Neural progenitor cell (in vitro differentiated cells): Measurements from ENCODE around the gene TEX10. TPM values are rescaled to one million over a fixed set of nuclear protein-coding genes. Genes with fewer than 3 reads are reported as not detected.

Experiments
- DNase-seq: peaks from one replicate; pipeline ENCODE4 v3.0.0-alpha.2; 2016; ENCODE audit warnings: low spot score
- H2AFZ ChIP-seq: fragments of 200-600 bp; sonication (generic); replicated peaks from 2 replicates; pipeline ENCODE4 v1.6.1; 2016; ENCODE audit warnings: antibody characterized with exemption
- H3F3A ChIP-seq: fragments of 200-600 bp; sonication (generic); 2 replicates; pipeline ENCODE4 v1.6.1; 2016; ENCODE audit warnings: antibody characterized with exemption, low read depth
- H3K27ac ChIP-seq: fragments of 200-600 bp; sonication (generic); 2 replicates; pipeline ENCODE4 v1.5.1; 2016; ENCODE audit warnings: mild to moderate bottlenecking
- H3K27me3 ChIP-seq: fragments of 200-600 bp; sonication (generic); 2 replicates; pipeline ENCODE4 v1.6.1; 2016; ENCODE audit warnings: mild to moderate bottlenecking, moderate library complexity
- H3K36me3 ChIP-seq: fragments of 200-600 bp; sonication (generic); 2 replicates; pipeline ENCODE4 v1.5.1; 2016
- H3K4me1 ChIP-seq: fragments of 200-600 bp; sonication (generic); 2 replicates; pipeline ENCODE4 v1.6.1; 2016; ENCODE audit warnings: mixed run types
- H3K4me2 ChIP-seq: fragments of 200-600 bp; sonication (generic); 2 replicates; pipeline ENCODE4 v1.6.1; 2016
- H3K4me3 ChIP-seq: fragments of 200-600 bp; sonication (generic); 2 replicates; pipeline ENCODE4 v1.5.1; 2016
- H3K79me2 ChIP-seq: fragments of 200-600 bp; sonication (generic); 2 replicates; pipeline ENCODE4 v1.6.1; 2016; ENCODE audit warnings: low read depth
- H3K9ac ChIP-seq: fragments of 200-600 bp; sonication (generic); 2 replicates; pipeline ENCODE4 v1.6.1; 2016
- H3K9me3 ChIP-seq: fragments of 200-600 bp; sonication (generic); 2 replicates; pipeline ENCODE4 v1.5.1; 2016; ENCODE audit warnings: low read depth
- H4K20me1 ChIP-seq: fragments of 200-600 bp; sonication (generic); 2 replicates; pipeline ENCODE4 v1.6.1; 2016; ENCODE audit warnings: low read depth
- H3K27ac Mint-ChIP-seq: 3 replicates; pipeline ENCODE4 v1.8.0; 2021; ENCODE audit warnings: mixed read lengths
- H3K27me3 Mint-ChIP-seq: 2 replicates; pipeline ENCODE4 v1.8.0; 2022; ENCODE audit warnings: low read depth, mild to moderate bottlenecking, inconsistent platforms, moderate library complexity, mixed read lengths; ENCODE audit not compliant: insufficient read depth
- H3K36me3 Mint-ChIP-seq: 3 replicates; pipeline ENCODE4 v1.8.0; 2021; ENCODE audit warnings: mixed read lengths
- H3K4me1 Mint-ChIP-seq: 3 replicates; pipeline ENCODE4 v1.8.0; 2021; ENCODE audit warnings: mixed read lengths
- H3K4me3 Mint-ChIP-seq: 3 replicates; pipeline ENCODE4 v1.8.0; 2021; ENCODE audit warnings: mild to moderate bottlenecking, moderate library complexity, mixed read lengths
- H3K9me3 Mint-ChIP-seq: 3 replicates; pipeline ENCODE4 v1.8.0; 2020; ENCODE audit warnings: mixed read lengths
- EZH2 ChIP-seq: fragments of 200-600 bp; sonication (generic); IDR thresholded peaks from 2 replicates; pipeline ENCODE4 v1.6.1; 2017; ENCODE audit warnings: antibody characterized with exemption, mild to moderate bottlenecking, moderate library complexity
- EZH2phosphoT487 ChIP-seq: fragments of 200-600 bp; sonication (generic); IDR thresholded peaks from 2 replicates; pipeline ENCODE4 v1.6.1; 2017; ENCODE audit warnings: antibody characterized with exemption
- total RNA-seq: library from RNA; depleted of rRNA; stranded (reverse); fragments of >200 nt; gene quantifications from 2 replicates; pipeline ENCODE4 v1.2.3, GENCODE V29; 2015; ENCODE audit warnings: low replicate concordance
- TF ChIP-seq, protein P1 (sequence below): fragments of 200-600 bp; sonication (generic); IDR thresholded peaks from 2 replicates; pipeline ENCODE4 v1.5.1; 2017; ENCODE audit warnings: antibody characterized with exemption, mild to moderate bottlenecking

Gene TEX10
- total RNA-seq, 1 donor from 2014 or later: 71.8 TPM

DNA sequence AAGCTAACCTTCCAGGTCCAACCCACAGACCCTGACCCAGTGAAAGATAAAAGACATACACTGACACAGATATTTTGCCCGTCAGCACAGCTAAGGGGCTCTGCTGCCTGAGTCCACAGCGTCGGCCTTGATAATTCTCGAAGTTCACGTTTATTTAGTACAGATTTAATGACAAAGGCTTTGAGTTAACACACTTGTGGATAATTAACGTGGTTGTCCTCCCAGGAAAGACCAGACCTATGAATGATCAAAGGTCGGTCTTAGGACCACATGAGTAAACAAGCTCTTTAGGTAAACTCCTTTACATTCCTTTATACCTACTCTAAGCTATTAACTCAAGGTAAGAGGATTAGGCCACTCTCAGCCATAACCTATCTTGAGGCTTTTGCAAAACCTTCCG is 11.3 kb upstream of the TEX10 start:
- Histone ChIP-seq H3K79me2 (no peaks in the 10 kb centered on the region), H3K27ac (no peak overlapping the region), H2AFZ (no peak overlapping the region), H3K36me3 (peaks cover 3% of the 10 kb centered on the region), H3K4me2 (no peak overlapping the region), H3K9me3 (peaks cover 16% of the 10 kb centered on the region), H3K4me3 (no peak overlapping the region), H3K9ac (no peak overlapping the region), H4K20me1 (no peaks in the 10 kb centered on the region), H3K27me3 (no peaks in the 10 kb centered on the region), H3F3A (peaks cover 15% of the 10 kb centered on the region), H3K4me1 (no peaks in the 10 kb centered on the region)
- peaks cover 33% of the 10 kb centered on the region for H3K36me3 Mint-ChIP-seq
- no peak for DNase-seq
- TF ChIP-seq, protein P1, sequence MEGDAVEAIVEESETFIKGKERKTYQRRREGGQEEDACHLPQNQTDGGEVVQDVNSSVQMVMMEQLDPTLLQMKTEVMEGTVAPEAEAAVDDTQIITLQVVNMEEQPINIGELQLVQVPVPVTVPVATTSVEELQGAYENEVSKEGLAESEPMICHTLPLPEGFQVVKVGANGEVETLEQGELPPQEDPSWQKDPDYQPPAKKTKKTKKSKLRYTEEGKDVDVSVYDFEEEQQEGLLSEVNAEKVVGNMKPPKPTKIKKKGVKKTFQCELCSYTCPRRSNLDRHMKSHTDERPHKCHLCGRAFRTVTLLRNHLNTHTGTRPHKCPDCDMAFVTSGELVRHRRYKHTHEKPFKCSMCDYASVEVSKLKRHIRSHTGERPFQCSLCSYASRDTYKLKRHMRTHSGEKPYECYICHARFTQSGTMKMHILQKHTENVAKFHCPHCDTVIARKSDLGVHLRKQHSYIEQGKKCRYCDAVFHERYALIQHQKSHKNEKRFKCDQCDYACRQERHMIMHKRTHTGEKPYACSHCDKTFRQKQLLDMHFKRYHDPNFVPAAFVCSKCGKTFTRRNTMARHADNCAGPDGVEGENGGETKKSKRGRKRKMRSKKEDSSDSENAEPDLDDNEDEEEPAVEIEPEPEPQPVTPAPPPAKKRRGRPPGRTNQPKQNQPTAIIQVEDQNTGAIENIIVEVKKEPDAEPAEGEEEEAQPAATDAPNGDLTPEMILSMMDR: no peak
- TF ChIP-seq EZH2phosphoT487 (no peak), EZH2 (no peak)
- H3K4me1 Mint-ChIP-seq: peaks cover under 1% of the 10 kb centered on the region
- no peak overlapping the region for H3K27ac Mint-ChIP-seq
- H3K9me3 Mint-ChIP-seq: peaks cover 34% of the 10 kb centered on the region
- H3K27me3 Mint-ChIP-seq: no peaks in the 10 kb centered on the region
- H3K4me3 Mint-ChIP-seq: no peak overlapping the region

DNA sequence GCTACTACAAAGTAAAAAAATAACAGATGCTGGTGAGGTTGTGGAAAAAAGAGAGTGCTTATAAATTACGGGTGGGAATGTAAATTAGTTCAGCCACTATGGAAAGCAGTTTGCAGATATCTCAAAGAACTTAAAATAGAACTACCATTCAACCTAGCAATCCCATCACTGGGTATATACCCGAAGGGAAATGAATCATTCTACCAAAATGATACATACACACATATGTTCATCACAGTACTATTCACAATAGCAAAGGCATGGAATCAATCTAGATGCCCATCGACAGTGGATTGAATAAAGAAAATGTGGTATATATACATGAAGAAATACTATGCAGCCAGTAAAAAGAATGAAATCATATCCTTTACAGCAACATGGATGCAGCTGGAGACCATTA is 6.3 kb upstream of the TEX10 start:
- Histone ChIP-seq H3F3A (peaks cover 6% of the 10 kb centered on the region), H3K4me3 (no peak overlapping the region), H3K9ac (no peak overlapping the region), H3K79me2 (peaks cover 10% of the 10 kb centered on the region), H3K4me1 (no peaks in the 10 kb centered on the region), H4K20me1 (no peaks in the 10 kb centered on the region), H3K27ac (no peak overlapping the region), H3K36me3 (peaks cover 3% of the 10 kb centered on the region), H3K9me3 (no peaks in the 10 kb centered on the region), H2AFZ (no peak overlapping the region), H3K4me2 (no peak overlapping the region), H3K27me3 (no peaks in the 10 kb centered on the region)
- H3K4me3 Mint-ChIP-seq: no peak overlapping the region
- H3K27me3 Mint-ChIP-seq: peaks cover under 1% of the 10 kb centered on the region
- DNase-seq: no peak
- no peak overlapping the region for H3K27ac Mint-ChIP-seq
- peaks cover 39% of the 10 kb centered on the region for H3K36me3 Mint-ChIP-seq
- H3K9me3 Mint-ChIP-seq: peaks cover 33% of the 10 kb centered on the region
- peaks cover 4% of the 10 kb centered on the region for H3K4me1 Mint-ChIP-seq
- TF ChIP-seq EZH2phosphoT487: no peak

DNA sequence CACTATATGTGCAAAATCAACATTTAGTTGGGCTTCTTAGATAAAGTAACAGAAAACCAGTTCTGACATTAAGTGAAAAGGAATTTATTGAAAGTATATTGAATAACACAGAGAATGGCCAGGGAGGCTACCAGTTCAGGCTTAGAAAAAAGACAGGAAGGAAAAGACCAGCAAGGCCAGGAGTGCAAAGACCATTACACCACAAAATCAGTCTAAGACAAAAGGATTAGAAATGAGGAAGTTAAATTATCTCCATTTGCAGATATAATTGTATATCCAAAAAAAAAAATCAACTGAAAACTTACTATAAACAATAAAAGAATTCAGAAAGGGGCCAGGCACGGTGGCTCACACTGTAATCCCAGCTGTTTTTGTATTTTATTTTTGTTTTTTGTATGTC is 4.8 kb upstream of the TEX10 start:
- Mint-ChIP-seq H3K27ac (no peak overlapping the region), H3K4me3 (no peak overlapping the region), H3K4me1 (peaks cover 14% of the 10 kb centered on the region), H3K9me3 (peaks cover 22% of the 10 kb centered on the region), H3K27me3 (peaks cover 2% of the 10 kb centered on the region), H3K36me3 (peaks cover 29% of the 10 kb centered on the region)
- no peak overlapping the region for H3K4me3 ChIP-seq
- no peak for DNase-seq
- H3K4me1 ChIP-seq: peaks cover 8% of the 10 kb centered on the region
- H2AFZ ChIP-seq: no peak overlapping the region
- no peak overlapping the region for H3K27ac ChIP-seq
- no peak overlapping the region for H3K4me2 ChIP-seq
- no peaks in the 10 kb centered on the region for H3K27me3 ChIP-seq
- H3F3A ChIP-seq: no peaks in the 10 kb centered on the region
- peaks cover 2% of the 10 kb centered on the region for H3K36me3 ChIP-seq
- H3K9me3 ChIP-seq: no peaks in the 10 kb centered on the region
- peaks cover 24% of the 10 kb centered on the region for H3K79me2 ChIP-seq
- H4K20me1 ChIP-seq: peaks cover under 1% of the 10 kb centered on the region
- no peak for TF ChIP-seq EZH2
- no peak overlapping the region for H3K9ac ChIP-seq

DNA sequence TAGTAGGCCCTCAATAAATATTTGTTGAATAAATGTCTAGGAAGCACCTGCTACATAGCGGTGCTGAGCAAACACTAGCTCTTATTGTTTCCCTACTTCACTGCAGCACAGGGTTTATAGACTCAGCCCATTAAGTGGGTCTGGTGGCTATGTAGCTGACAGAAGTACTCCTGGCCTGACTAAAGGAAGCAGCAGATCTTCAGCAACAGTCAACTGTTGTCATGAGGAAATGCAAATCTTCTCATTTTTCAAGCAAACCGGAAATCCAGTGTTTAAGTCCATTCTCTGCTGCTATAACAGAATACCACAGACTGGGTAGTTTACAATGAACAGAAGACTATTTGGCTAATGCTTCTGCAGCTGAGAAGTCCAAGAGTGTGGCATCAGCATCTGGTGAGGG is 2.8 kb upstream of the TEX10 start:
- Histone ChIP-seq H3K9ac (no peak overlapping the region), H3F3A (no peaks in the 10 kb centered on the region), H2AFZ (no peak overlapping the region), H3K9me3 (no peaks in the 10 kb centered on the region), H3K4me1 (peaks cover 13% of the 10 kb centered on the region), H4K20me1 (peaks cover 20% of the 10 kb centered on the region), H3K79me2 (peaks cover 44% of the 10 kb centered on the region), H3K4me3 (no peak overlapping the region), H3K36me3 (no peaks in the 10 kb centered on the region), H3K4me2 (no peak overlapping the region), H3K27me3 (no peaks in the 10 kb centered on the region), H3K27ac (no peak overlapping the region)
- DNase-seq: no peak
- Mint-ChIP-seq H3K9me3 (peaks cover 22% of the 10 kb centered on the region), H3K4me1 (peaks cover 25% of the 10 kb centered on the region), H3K27ac (no peak overlapping the region), H3K4me3 (no peak overlapping the region), H3K36me3 (peaks cover 29% of the 10 kb centered on the region), H3K27me3 (peaks cover 2% of the 10 kb centered on the region)
- TF ChIP-seq EZH2: no peak
- TF ChIP-seq, protein P1: no peak
- no peak for TF ChIP-seq EZH2phosphoT487
